ENCODE results near the gene ZNF286A. TPM values are rescaled to one million over a fixed set of nuclear protein-coding genes. Genes with fewer than 3 reads are reported as not detected.
A peak's percentile ranks its signal among the peaks of the same experiment; 100 is the strongest.
"Not testable (repeated sequence)": the region's sequence is repeated elsewhere in the genome, so short reads cannot be mapped to it uniquely, and the experiment has no call there.

ZNF286A gene
- total RNA-seq, 1 experiment from 2014 or later: 19.4 TPM

DNA sequence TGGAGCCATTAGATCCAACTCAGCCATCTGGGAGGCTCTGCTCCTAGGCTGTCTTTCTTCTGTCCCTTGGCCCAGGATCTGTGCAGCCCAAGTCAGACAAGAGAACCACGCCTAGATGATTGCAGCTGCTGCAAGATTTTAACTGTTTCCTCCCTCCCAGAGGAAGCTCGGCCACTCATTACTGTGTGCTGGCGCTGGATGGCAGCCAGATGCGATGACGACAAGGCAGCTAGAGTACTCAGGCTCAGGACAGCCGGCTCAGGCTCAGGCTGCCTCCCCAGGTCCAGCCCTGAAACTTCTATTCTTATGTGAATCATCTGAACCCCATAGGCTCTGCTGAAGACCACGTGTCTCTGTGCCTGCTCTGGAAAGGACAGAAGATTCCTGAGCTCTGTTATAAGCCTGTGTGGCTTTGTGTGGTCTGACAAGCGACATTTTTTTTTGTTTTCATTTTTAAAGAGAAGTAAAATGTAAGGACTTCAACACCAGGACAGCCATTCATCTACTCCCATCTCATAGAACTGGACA is 47.9 kb upstream of the ZNF286A start:
- peaks cover 20% of the 10 kb centered on the region for H3K4me1 ChIP-seq
- intact Hi-C loops (cut with micrococcal nuclease; ENCODE audit: unreplicated experiment): no loop called here
- peak overlapping the region; percentile 78 for H3K4me3 Mint-ChIP-seq (ENCODE audit: unreplicated experiment)
- H3K27me3 Mint-ChIP-seq (ENCODE audit: insufficient read depth, unreplicated experiment): no peaks in the 10 kb centered on the region
- peak; percentile 67 to 81 for DNase-seq
- no peaks in the 10 kb centered on the region for H3K36me3 ChIP-seq (ENCODE audit: control insufficient read depth, insufficient read depth, low read length)
- CTCF ChIA-PET: no interaction called here
- no peaks in the 10 kb centered on the region for H3K9me3 ChIP-seq
- peak overlapping the region; percentile 70 for H3K27ac Mint-ChIP-seq (ENCODE audit: unreplicated experiment)
- peak overlapping the region; percentile 40 for H3K4me3 ChIP-seq (ENCODE audit: low read depth, low read length)
- BruUV-seq (replicated peaks): no TSS peak
- POLR2A ChIA-PET: interaction anchor here (0.7 kb wide), 2 partner anchors 48 to 417 kb away, joined by 3 to 4 read pairs; no protein-coding TSS in a partner anchor
- no peaks in the 10 kb centered on the region for H3K27me3 ChIP-seq (replicated peaks; ENCODE audit: control insufficient read depth, insufficient read depth, low read length)
- H3K4me1 Mint-ChIP-seq (ENCODE audit: low read depth, unreplicated experiment): peaks cover 17% of the 10 kb centered on the region
- H3K36me3 Mint-ChIP-seq (ENCODE audit: insufficient read depth, unreplicated experiment): no peaks in the 10 kb centered on the region
- H3K9me3 Mint-ChIP-seq (ENCODE audit: unreplicated experiment): no peaks in the 10 kb centered on the region
- peak in 1 of 2 experiments; percentile 4 for TF ChIP-seq CTCF (IDR thresholded peaks at IDR 0.05; ENCODE audit: insufficient read depth in 1 of 2, low read depth in 1 of 2, low read length in 1 of 2, severe bottlenecking in 1 of 2, unreplicated experiment in 1 of 2)

- Histone ChIP-seq H3K27me3 (replicated peaks; ENCODE audit: control insufficient read depth, insufficient read depth, low read length) (no peaks in the 10 kb centered on the region), H3K36me3 (ENCODE audit: control insufficient read depth, insufficient read depth, low read length) (no peaks in the 10 kb centered on the region), H3K4me1 (peaks cover 29% of the 10 kb centered on the region), H3K9me3 (no peaks in the 10 kb centered on the region), H3K4me3 (ENCODE audit: low read depth, low read length) (no peak overlapping the region)
- H3K27me3 Mint-ChIP-seq (ENCODE audit: insufficient read depth, unreplicated experiment): no peaks in the 10 kb centered on the region
- H3K9me3 Mint-ChIP-seq (ENCODE audit: unreplicated experiment): no peaks in the 10 kb centered on the region
- H3K4me3 Mint-ChIP-seq (ENCODE audit: unreplicated experiment): peak overlapping the region; percentile 27
- no peak overlapping the region for H3K27ac Mint-ChIP-seq (ENCODE audit: unreplicated experiment)
- no peak for DNase-seq
- intact Hi-C loops (cut with micrococcal nuclease; ENCODE audit: unreplicated experiment): no loop called here
- ChIA-PET POLR2A (no interaction called here), CTCF (no interaction called here)
- BruUV-seq (replicated peaks): no TSS peak
- peaks cover 25% of the 10 kb centered on the region for H3K4me1 Mint-ChIP-seq (ENCODE audit: low read depth, unreplicated experiment)
- no peak for TF ChIP-seq CTCF (IDR thresholded peaks at IDR 0.05; ENCODE audit: insufficient read depth in 1 of 2, low read depth in 1 of 2, low read length in 1 of 2, severe bottlenecking in 1 of 2, unreplicated experiment in 1 of 2)
- peaks cover 6% of the 10 kb centered on the region for H3K36me3 Mint-ChIP-seq (ENCODE audit: insufficient read depth, unreplicated experiment)
These were observed 46.6 kb upstream of the ZNF286A start for GRCh38 chr17:15652960-15653359.

DNA sequence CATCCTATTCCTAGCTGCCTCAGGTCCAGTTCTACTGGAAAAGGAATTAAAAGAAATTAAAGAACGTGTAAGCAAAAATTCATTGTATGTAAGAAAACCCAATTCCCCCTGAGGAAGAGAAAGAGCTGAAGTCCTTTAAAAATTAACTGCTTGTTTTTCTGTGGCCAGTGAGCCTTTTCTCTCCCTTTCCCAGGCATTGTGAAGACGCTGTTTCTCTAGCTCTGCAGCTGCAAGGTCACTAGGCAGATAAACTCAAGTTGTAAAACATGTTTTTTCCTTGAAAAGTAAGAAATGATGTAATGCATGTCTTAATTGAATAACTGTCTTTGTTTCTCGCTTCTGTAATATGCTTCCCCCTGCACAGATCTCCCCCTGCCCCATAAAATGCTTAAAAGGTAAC is 45.2 kb upstream of the ZNF286A start:
- DNase-seq; BruUV-seq (replicated peaks); H3K9me3 Mint-ChIP-seq (ENCODE audit: unreplicated experiment); H3K27me3 Mint-ChIP-seq (ENCODE audit: insufficient read depth, unreplicated experiment); H3K4me3 ChIP-seq (ENCODE audit: low read depth, low read length); intact Hi-C loops (cut with micrococcal nuclease; ENCODE audit: unreplicated experiment); H3K36me3 Mint-ChIP-seq (ENCODE audit: insufficient read depth, unreplicated experiment); CTCF ChIA-PET; H3K9me3 ChIP-seq; H3K27me3 ChIP-seq (replicated peaks; ENCODE audit: control insufficient read depth, insufficient read depth, low read length); H3K36me3 ChIP-seq (ENCODE audit: control insufficient read depth, insufficient read depth, low read length): not testable (repeated sequence)
- H3K27ac Mint-ChIP-seq (ENCODE audit: unreplicated experiment): peak overlapping the region; percentile 92
- POLR2A ChIA-PET: interaction anchor here (0.7 kb wide), 1 partner anchor 45 kb away, joined by 3 read pairs; no protein-coding TSS in a partner anchor
- H3K4me1 ChIP-seq: peaks cover 43% of the 10 kb centered on the region
- H3K4me3 Mint-ChIP-seq (ENCODE audit: unreplicated experiment): peak overlapping the region; percentile 16
- peaks cover 25% of the 10 kb centered on the region for H3K4me1 Mint-ChIP-seq (ENCODE audit: low read depth, unreplicated experiment)

Measured in Caco-2 (cell line).